B cell (primary cell): ENCODE measurements around the gene MMP11.

Source experiments
- EZH2 ChIP-seq: IDR thresholded peaks from 2 replicates; pipeline ENCODE4 v1.6.1; 2012; ENCODE audit warnings: borderline replicate concordance, low read depth, mild to moderate bottlenecking, moderate library complexity, low read length; ENCODE audit not compliant: insufficient read depth, poor library complexity, severe bottlenecking
- TF ChIP-seq, protein P1 (sequence below): fragments of 200-600 bp; IDR thresholded peaks from one replicate; pipeline ENCODE4 v1.8.0; 2022; ENCODE audit warnings: antibody characterized with exemption, mild to moderate bottlenecking

DNA sequence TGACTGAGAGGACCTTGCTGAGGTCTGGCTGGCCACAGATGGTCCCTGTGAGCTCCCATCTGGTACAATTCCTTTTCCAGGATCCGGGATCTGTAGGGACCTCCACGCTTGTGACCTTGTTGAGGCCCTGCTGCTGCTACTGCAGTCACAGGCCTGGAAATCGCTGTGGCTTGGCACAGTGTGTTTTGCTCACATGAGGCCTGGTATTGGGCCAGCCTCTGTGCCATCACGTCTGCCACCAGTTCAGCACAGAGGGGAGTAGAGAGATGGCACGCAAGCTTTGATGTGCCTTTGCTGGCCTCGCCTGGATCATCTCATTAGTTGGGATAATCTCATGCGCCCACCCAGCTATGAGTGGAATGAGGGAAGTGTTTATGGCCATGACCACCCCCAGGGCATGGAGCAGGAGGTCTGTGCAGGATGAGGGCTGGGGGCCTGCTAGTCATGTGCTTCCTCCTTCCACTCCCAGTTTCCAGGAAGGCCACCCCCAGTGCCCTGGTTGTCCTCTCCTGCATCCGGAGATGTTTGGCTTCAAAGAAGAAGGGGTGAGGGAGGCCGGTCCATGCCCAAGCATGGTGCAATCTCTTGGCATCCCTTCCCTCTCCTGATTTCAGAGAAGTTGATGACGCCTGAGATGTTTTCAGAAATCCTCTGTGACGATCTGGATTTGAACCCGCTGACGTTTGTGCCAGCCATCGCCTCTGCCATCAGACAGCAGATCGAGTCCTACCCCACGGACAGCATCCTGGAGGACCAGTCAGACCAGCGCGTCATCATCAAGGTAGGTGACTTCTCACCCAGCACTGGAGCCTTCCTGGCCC is 43.7 kb downstream of the MMP11 start:
- no peak for TF ChIP-seq EZH2
- TF ChIP-seq, protein P1, sequence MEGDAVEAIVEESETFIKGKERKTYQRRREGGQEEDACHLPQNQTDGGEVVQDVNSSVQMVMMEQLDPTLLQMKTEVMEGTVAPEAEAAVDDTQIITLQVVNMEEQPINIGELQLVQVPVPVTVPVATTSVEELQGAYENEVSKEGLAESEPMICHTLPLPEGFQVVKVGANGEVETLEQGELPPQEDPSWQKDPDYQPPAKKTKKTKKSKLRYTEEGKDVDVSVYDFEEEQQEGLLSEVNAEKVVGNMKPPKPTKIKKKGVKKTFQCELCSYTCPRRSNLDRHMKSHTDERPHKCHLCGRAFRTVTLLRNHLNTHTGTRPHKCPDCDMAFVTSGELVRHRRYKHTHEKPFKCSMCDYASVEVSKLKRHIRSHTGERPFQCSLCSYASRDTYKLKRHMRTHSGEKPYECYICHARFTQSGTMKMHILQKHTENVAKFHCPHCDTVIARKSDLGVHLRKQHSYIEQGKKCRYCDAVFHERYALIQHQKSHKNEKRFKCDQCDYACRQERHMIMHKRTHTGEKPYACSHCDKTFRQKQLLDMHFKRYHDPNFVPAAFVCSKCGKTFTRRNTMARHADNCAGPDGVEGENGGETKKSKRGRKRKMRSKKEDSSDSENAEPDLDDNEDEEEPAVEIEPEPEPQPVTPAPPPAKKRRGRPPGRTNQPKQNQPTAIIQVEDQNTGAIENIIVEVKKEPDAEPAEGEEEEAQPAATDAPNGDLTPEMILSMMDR: no peak
